Panc1 (cell line): Measurements from ENCODE around the gene SYT12.

Source experiments
- POLR2AphosphoS5 ChIP-seq: IDR thresholded peaks from 2 replicates; pipeline ENCODE4 v1.6.1; 2012; ENCODE audit warnings: mild to moderate bottlenecking, low read depth, low read length, moderate library complexity
- TF ChIP-seq, protein P1 (sequence below): fragments of 450-650 bp; IDR thresholded peaks from 2 replicates; pipeline ENCODE4 v1.5.1; 2017; ENCODE audit warnings: mild to moderate bottlenecking

DNA sequence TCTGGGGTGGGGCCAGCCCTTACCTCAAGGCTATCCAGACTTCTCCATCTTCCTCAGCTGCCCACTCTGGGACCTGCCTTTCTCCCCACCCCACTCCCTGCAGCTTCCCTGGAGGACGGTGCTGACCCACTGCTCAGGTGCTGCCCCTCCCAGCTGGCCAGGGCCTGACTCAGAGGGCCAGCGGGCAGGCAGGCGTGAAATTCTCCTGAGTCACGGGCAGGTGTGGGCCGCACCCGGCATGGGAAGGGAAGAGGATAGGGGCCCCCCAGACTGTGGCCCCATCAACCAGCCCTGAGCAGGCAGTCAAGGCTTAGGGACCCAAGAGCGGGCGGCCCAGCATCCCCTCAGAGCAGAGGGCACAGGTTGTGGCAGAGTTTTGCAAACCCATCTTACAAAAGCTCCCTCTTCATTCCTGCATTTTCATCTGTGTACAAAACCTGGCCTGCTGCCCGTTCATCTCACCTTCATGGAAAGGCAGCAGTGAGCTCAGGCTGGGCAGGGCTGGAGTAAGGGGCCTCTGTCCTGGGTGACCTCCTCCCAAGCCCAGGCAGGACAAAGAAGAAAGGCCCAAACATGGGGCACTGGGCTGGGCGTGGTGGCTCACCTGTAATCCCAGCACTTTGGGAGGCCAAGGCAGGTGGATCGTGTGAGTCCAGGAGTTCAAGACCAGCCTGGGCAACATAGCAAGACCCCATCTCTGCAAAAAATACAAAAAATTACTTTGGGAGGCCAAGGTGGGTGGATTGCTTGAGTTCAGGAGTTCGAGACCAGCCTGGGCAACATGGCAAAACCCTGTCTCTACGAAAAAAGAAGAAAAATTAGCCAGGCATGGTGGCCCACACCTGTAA, 39.8 kb downstream of the SYT12 start:
- TF ChIP-seq, protein P1, sequence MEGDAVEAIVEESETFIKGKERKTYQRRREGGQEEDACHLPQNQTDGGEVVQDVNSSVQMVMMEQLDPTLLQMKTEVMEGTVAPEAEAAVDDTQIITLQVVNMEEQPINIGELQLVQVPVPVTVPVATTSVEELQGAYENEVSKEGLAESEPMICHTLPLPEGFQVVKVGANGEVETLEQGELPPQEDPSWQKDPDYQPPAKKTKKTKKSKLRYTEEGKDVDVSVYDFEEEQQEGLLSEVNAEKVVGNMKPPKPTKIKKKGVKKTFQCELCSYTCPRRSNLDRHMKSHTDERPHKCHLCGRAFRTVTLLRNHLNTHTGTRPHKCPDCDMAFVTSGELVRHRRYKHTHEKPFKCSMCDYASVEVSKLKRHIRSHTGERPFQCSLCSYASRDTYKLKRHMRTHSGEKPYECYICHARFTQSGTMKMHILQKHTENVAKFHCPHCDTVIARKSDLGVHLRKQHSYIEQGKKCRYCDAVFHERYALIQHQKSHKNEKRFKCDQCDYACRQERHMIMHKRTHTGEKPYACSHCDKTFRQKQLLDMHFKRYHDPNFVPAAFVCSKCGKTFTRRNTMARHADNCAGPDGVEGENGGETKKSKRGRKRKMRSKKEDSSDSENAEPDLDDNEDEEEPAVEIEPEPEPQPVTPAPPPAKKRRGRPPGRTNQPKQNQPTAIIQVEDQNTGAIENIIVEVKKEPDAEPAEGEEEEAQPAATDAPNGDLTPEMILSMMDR: no peak
- no peak for TF ChIP-seq POLR2AphosphoS5
